Testis (tissue), 2 donors: ENCODE data around the gene CDH7.

Experiments used
- POLR2A ChIP-seq: fragments of 450-650 bp; IDR thresholded peaks from one replicate; pipeline ENCODE4 v1.6.1; 2017; ENCODE audit warnings: antibody characterized with exemption, mild to moderate bottlenecking, moderate library complexity
- TF ChIP-seq, protein P1 (sequence below), 3 experiments: fragments of 450-650 bp in 2 of 3; fragments of 200-600 bp in 1 of 3; sonication (generic) in 1 of 3; IDR thresholded peaks; one replicate each; pipeline ENCODE4 v1.5.1; 2016 to 2019; ENCODE audit warnings: antibody characterized with exemption in 3 of 3, mild to moderate bottlenecking in 2 of 3, moderate library complexity in 1 of 3

DNA sequence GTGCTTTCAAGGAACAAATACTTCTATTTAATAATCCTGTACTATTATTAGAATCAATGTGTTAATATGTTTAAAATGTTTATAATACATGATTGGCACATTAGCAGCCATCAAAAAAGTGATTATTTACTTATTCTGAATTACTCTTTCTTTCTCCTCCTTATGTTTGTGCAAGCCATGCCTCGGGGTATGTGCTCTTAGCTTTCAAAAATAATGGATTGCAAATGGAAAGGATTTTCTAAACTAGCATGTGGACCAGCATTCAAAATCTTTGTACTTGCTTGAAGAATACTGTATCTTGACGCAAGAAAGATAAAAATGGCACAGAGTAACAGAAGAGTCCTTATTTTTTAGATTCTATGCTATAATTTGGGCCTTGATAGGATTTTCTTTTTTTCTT lies 156.5 kb downstream of the CDH7 start:
- TF ChIP-seq POLR2A: no peak
- TF ChIP-seq, protein P1, sequence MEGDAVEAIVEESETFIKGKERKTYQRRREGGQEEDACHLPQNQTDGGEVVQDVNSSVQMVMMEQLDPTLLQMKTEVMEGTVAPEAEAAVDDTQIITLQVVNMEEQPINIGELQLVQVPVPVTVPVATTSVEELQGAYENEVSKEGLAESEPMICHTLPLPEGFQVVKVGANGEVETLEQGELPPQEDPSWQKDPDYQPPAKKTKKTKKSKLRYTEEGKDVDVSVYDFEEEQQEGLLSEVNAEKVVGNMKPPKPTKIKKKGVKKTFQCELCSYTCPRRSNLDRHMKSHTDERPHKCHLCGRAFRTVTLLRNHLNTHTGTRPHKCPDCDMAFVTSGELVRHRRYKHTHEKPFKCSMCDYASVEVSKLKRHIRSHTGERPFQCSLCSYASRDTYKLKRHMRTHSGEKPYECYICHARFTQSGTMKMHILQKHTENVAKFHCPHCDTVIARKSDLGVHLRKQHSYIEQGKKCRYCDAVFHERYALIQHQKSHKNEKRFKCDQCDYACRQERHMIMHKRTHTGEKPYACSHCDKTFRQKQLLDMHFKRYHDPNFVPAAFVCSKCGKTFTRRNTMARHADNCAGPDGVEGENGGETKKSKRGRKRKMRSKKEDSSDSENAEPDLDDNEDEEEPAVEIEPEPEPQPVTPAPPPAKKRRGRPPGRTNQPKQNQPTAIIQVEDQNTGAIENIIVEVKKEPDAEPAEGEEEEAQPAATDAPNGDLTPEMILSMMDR (IDR thresholded peaks at IDR 0.05): no peak
